GM18867 (cell line): ENCODE measurements around the gene TBC1D8.

Experiments
- ATAC-seq: cut with Tn5 transposase; IDR thresholded peaks from one replicate; pipeline ENCODE4 v1.9.1; 2021; ENCODE audit warnings: mild to moderate bottlenecking, moderate library complexity; ENCODE audit not compliant: unreplicated experiment

The TBC1D8 gene

GRCh38 chr2:101139495-101139894, 11.7 kb downstream of the TBC1D8 start:
- ATAC-seq: no peak

DNA sequence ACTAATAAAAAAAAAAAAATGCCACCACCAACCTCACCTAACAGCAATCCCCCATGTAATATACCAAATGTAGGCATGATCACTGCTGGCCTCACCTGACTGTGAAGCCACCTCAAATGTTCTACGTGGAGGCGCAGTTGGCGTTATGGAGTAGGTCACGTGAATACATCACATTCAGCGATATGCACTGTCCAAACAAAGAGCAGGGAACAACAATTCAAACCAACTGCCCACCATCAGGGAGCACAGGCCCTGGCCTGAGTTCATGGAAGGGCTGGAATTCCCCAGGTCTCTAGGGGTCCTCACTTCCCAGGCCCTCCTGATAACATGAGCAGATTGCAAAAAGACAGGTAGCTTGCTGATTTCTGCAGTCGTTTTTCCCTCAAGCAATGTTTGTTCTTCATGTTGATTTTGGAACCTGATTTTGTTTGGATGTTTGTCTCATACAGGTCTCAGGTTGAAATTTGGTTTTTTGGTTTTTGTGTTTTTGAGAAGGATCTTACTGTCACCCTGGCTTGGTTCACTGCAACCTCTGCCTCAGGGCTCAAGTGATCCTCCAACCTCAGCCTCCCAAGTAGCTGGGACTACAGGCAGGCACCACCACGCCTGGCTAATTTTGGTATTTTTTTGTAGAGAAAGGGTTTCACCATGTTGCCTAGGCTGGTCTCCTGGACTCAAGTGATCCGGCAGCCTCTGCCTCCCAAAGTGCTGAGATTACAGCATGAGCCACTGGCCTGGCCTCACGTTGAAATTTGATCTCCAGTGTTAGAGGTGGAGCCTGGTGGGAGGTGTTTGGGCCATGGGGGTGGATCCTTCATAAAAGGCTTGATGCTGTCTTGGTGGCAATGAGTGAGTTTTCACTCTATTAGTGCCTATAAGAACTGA, 15.5 kb downstream of the TBC1D8 start:
- no peak for ATAC-seq

- ATAC-seq: no peak
Observed at GRCh38 chr2:101133492-101134100, 17.6 kb downstream of the TBC1D8 start.

GRCh38 chr2:101132202-101132601, 19.0 kb downstream of the TBC1D8 start:
- ATAC-seq: no peak

- ATAC-seq: no peak
Observed at GRCh38 chr2:101130081-101130480, 21.1 kb downstream of the TBC1D8 start.

GRCh38 chr2:101127319-101128056, 23.7 kb downstream of the TBC1D8 start:
- ATAC-seq: no peak

DNA sequence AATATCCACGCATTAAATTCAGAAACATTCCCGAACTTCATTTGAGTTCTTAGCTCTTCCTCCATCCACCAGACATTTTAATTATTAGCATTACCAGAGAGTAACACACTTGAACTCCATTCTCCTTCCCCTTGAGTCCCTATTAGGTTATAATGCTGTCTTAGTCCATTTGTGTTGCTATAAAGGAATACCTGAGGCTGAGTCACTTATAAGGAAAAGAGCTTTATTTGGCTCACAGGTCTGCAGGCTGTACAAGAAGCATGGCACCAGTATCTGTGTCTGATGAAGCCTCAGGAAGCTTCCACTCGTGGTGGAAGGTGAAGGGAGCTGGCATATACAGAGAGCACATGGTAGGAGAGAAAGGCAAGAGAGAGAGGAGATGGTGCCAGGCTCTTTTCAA, 25.4 kb downstream of the TBC1D8 start:
- ATAC-seq: no peak

DNA sequence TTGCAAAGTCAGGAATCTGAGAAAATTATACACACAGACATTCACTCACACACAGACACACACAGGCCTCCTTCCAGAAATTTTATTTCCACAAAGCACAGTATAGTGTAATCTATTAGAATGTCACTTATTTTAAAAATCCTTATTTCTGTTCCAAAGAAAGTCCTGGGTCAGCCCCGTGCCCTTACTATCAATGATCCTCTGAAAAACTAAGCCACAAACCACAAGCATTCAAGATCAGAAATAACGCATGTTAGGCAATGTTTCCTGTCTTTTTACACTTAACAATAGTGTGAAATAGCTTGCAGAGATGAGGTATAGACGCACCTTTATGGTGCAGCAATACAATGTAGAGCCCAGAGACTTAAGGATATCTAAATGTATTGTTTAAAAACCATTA, 25.8 kb downstream of the TBC1D8 start:
- no peak for ATAC-seq

GRCh38 chr2:101124643-101125366, 26.4 kb downstream of the TBC1D8 start:
- ATAC-seq: no peak

DNA sequence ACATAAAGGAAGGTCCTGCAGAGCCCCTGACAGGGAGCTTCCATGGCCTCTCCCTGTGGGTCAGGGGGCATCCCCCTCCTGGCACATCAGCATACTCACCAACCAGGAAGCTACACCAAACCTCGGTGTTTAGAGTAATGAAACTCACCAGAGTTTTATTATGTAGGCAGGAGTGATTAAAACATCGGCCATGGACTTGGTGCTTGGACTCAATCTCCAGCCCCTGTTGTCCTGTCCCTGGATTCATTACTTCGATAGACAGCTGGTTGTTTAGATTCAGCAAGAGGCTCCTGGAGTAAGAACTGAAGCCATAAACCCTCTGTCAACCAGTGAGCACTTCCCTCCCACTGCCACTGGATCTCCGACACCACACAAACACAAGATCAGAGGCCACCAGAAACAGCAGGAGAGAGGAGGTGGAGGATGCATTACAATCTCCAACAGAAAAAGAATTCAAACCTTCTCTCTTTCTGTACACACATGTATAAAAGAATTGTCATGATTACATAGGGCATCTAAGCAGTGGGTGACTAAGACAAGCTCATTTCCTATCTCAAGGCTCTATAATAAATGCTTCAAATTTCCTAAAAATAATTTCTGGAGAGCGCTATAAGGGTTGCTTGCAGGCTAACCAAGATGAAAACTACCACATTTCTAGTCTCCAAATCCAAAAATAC, 27.2 kb downstream of the TBC1D8 start:
- no peak for ATAC-seq

DNA sequence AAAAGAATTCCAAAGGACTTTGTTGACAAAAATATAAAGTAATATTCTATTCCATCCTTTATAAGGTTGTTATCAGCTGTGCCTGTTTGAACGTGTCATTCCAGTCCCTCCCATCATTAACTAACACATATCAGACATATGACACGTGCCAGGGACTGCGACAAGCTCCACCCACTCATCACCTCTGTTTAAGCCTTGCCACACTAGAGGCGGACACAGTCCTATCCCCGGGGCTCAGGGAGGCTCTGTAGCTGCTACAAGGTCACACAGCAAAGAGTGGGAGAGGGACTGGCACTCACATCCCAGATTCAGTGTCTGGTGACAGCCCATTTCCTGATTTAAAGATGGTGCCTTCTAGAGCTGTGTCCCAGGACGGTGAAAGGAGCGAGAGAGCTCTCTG, 30.0 kb downstream of the TBC1D8 start:
- ATAC-seq: no peak

DNA sequence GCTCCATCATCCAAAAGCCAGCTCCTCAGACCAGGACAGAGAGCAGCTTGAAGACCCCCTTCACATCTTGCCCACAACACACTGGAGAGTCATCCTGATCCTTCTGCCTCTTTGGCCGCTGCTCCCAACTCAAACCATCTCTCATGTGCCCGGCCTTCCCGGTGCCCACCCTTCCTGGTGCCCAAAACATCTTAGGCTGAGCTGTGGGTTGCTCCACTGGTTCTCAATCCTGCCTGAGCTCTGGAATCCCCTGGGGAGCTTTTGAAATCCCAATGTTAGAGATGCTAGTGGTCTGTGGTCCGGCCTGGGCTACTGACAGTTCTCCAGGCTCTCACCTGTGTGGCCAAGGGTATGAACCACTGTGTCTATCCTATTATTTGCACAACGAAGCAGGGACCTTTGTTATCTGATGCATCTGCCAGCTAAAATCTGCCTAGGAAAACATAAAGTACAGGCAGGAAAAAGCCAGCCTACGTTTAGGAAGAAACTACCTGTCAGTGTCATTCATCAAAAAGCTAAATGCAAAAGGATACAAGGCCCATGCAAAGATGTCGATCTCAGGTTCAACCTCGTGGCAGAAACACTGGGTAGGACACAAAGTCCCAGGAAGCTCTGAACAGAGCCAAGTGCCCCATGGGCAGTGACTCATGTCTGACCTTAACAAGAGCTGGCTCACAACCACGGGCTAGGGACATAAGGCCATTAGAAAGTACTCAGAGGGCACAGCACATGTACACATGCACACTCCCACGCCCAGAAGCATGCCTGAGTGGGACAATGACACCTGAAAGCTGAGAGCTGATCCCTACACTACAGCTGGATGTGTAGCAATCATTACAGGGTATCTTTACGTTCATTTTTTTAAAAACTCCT, 30.8 kb downstream of the TBC1D8 start:
- no peak for ATAC-seq

GRCh38 chr2:101119431-101119830, 31.8 kb downstream of the TBC1D8 start:
- ATAC-seq: no peak

DNA sequence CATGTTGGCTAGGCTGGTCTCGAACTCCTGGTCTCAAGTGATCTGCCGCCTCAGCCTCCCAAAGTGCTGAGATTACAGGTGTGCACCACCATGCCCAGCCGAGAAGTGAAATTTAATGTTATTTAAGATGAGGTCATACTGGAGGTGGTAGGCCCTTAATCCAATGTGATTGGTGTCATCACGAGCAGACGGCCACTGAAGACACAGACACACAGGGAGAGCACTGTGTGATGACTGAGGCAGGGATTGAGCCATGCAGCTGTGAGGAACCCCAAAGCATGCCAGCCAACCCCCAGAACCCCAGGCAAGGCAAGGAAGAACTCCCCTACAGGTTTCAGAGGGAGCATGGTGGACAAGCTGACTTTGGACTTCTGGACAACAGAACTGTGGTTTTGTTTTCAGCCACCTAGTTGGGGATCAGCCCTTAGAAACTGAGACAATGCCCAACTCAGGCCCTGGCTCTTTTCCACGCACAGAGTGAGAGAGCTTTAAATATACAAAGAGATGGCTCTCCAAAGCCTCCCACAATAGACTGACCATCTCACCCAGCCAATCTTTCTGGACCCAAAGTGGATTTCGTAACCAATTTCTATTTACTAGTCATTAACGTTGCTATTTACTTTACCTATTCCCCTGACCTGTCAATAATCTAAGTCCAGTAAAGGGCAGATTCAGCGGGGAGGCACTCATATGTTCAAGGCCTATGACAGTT, 34.2 kb downstream of the TBC1D8 start:
- ATAC-seq: no peak

- ATAC-seq: no peak
Observed at GRCh38 chr2:101116348-101116747, 34.8 kb downstream of the TBC1D8 start.

GRCh38 chr2:101115664-101116063, 35.5 kb downstream of the TBC1D8 start:
- no peak for ATAC-seq

- no peak for ATAC-seq
Observed at GRCh38 chr2:101114815-101115214, 36.4 kb downstream of the TBC1D8 start.

DNA sequence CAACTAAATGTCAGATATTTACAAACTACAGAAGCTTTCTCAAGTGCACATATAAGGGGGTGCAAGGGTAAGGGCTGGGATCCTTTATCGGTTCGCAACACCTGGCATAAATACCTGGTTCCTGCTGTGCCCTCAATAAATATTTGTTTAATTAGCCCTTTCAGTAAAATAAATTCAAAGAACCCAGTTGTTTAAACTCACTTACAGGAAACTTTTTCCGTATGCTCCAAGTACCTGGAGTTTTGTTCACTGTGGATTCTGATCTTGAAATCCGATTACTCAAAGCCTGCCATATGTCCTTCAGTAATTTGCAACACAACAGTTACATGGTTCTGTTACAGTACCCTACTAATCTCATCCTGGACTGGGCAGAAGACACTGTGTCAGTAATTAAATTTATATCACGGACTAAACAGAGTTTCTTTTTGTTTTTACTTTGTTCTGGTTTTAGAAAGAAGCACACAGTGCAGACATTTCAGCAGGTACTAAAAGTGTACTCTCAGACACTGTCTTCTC, 36.9 kb downstream of the TBC1D8 start:
- ATAC-seq: no peak
